Panc1 (cell line): Measurements from ENCODE around the gene KCTD1.

Experiments used
- SIN3A ChIP-seq: IDR thresholded peaks from 2 replicates; pipeline ENCODE4 v1.6.1; 2012; ENCODE audit warnings: low read depth, mild to moderate bottlenecking, low read length, moderate library complexity, borderline replicate concordance; ENCODE audit not compliant: insufficient read depth
- TCF7L2 ChIP-seq: IDR thresholded peaks from 2 replicates; pipeline ENCODE4 v1.6.1; 2011; ENCODE audit warnings: mild to moderate bottlenecking, low read depth, low read length, inconsistent platforms
- TF ChIP-seq, protein P1 (sequence below): fragments of 450-650 bp; IDR thresholded peaks from 2 replicates; pipeline ENCODE4 v1.5.1; 2017; ENCODE audit warnings: mild to moderate bottlenecking
- TF ChIP-seq, protein P2 (sequence below), 2 experiments: IDR thresholded peaks; 2 replicates each; pipeline ENCODE4 v1.6.1; 2011 to 2012; ENCODE audit warnings: low read depth in 2 of 2, control low read depth in 1 of 2, low read length in 1 of 2, mild to moderate bottlenecking in 1 of 2, moderate library complexity in 1 of 2; ENCODE audit not compliant: insufficient read depth in 1 of 2

DNA sequence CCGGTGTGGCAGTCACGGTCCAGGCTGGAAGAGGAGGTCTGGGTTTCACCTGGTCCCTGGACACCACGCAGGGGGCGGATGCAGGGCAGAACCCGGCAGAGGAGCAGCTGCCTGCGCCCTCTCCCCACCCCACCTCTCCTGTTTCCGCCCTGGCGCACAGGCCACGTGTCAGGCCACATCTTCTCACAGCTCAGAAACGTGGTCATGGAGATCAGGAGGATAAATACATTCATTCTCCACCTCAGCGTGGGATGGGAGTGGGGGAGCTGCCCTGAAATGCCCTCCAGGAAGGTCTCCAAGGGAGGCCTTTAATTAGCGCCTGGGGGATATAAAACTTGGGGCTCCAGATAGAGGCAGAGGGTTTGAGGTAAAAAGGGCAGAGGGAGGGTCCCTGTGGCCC lies 142.0 kb downstream of the KCTD1 start:
- TF ChIP-seq, protein P1, sequence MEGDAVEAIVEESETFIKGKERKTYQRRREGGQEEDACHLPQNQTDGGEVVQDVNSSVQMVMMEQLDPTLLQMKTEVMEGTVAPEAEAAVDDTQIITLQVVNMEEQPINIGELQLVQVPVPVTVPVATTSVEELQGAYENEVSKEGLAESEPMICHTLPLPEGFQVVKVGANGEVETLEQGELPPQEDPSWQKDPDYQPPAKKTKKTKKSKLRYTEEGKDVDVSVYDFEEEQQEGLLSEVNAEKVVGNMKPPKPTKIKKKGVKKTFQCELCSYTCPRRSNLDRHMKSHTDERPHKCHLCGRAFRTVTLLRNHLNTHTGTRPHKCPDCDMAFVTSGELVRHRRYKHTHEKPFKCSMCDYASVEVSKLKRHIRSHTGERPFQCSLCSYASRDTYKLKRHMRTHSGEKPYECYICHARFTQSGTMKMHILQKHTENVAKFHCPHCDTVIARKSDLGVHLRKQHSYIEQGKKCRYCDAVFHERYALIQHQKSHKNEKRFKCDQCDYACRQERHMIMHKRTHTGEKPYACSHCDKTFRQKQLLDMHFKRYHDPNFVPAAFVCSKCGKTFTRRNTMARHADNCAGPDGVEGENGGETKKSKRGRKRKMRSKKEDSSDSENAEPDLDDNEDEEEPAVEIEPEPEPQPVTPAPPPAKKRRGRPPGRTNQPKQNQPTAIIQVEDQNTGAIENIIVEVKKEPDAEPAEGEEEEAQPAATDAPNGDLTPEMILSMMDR = no peak
- TF ChIP-seq TCF7L2 (no peak), SIN3A (no peak)
- TF ChIP-seq, protein P2, sequence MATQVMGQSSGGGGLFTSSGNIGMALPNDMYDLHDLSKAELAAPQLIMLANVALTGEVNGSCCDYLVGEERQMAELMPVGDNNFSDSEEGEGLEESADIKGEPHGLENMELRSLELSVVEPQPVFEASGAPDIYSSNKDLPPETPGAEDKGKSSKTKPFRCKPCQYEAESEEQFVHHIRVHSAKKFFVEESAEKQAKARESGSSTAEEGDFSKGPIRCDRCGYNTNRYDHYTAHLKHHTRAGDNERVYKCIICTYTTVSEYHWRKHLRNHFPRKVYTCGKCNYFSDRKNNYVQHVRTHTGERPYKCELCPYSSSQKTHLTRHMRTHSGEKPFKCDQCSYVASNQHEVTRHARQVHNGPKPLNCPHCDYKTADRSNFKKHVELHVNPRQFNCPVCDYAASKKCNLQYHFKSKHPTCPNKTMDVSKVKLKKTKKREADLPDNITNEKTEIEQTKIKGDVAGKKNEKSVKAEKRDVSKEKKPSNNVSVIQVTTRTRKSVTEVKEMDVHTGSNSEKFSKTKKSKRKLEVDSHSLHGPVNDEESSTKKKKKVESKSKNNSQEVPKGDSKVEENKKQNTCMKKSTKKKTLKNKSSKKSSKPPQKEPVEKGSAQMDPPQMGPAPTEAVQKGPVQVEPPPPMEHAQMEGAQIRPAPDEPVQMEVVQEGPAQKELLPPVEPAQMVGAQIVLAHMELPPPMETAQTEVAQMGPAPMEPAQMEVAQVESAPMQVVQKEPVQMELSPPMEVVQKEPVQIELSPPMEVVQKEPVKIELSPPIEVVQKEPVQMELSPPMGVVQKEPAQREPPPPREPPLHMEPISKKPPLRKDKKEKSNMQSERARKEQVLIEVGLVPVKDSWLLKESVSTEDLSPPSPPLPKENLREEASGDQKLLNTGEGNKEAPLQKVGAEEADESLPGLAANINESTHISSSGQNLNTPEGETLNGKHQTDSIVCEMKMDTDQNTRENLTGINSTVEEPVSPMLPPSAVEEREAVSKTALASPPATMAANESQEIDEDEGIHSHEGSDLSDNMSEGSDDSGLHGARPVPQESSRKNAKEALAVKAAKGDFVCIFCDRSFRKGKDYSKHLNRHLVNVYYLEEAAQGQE (IDR thresholded peaks at IDR 0.05; ENCODE audit: insufficient read depth in 1 of 2, low read depth in 2 of 2, low read length in 1 of 2) = no peak
